Keratinocyte (primary cell): ENCODE data around the gene DUSP16. TPM values are rescaled to one million over a fixed set of nuclear protein-coding genes. Genes with fewer than 3 reads are reported as not detected.

Experiments
- DNase-seq: peaks from one replicate; pipeline ENCODE4 v3.0.0-alpha.2; 2011; ENCODE audit warnings: low read depth, missing footprints, low spot score
- FAIRE-seq: peaks from 2 replicates; lab custom pipeline; 2011; peaks lifted over from hg19 to GRCh38; lab: Jason Lieb, UNC
- H2AFZ ChIP-seq: 2 replicates; pipeline ENCODE4 v1.6.0; 2012; ENCODE audit warnings: low read length, control low read depth, inconsistent platforms; ENCODE audit not compliant: control insufficient read depth
- H3K27ac ChIP-seq: 2 replicates; pipeline ENCODE4 v1.5.1; 2011; ENCODE audit warnings: low read length; ENCODE audit not compliant: control insufficient read depth, insufficient read depth
- H3K27me3 ChIP-seq: 3 replicates; pipeline ENCODE4 v1.6.0; 2011; ENCODE audit warnings: low read length; ENCODE audit not compliant: control insufficient read depth, insufficient read depth; ENCODE audit errors: extremely low read depth
- H3K36me3 ChIP-seq, 2 experiments: 2 replicates in 1 of 2; 3 replicates in 1 of 2; pipeline ENCODE4 v1.5.1; 2011; ENCODE audit warnings: low read length in 2 of 2, mild to moderate bottlenecking in 1 of 2; ENCODE audit not compliant: control insufficient read depth in 2 of 2, insufficient read depth in 2 of 2; ENCODE audit errors: extremely low read depth in 1 of 2
- H3K4me1 ChIP-seq: 3 replicates; pipeline ENCODE4 v1.5.1; 2011; ENCODE audit warnings: low read length; ENCODE audit not compliant: control insufficient read depth, insufficient read depth; ENCODE audit errors: extremely low read depth
- H3K4me2 ChIP-seq: 3 replicates; pipeline ENCODE4 v1.6.0; 2011; ENCODE audit warnings: low read depth, low read length; ENCODE audit not compliant: control insufficient read depth, insufficient read depth; ENCODE audit errors: extremely low read depth
- H3K4me3 ChIP-seq, 3 experiments: fragments of 200-600 bp in 1 of 3; sonication (generic) in 1 of 3; 2 replicates in 2 of 3; 3 replicates in 1 of 3; pipeline ENCODE4 v1.5.1; 2011 to 2016; ENCODE audit warnings: low read length in 3 of 3, mild to moderate bottlenecking in 3 of 3, control low read depth in 2 of 3, inconsistent platforms in 1 of 3, low read depth in 1 of 3, mixed read lengths in 1 of 3, mixed run types in 1 of 3, moderate library complexity in 1 of 3; ENCODE audit not compliant: control insufficient read depth in 2 of 3, insufficient read depth in 2 of 3; ENCODE audit errors: extremely low read depth in 1 of 3
- H3K79me2 ChIP-seq: 2 replicates; pipeline ENCODE4 v1.6.0; 2012; ENCODE audit warnings: low read length; ENCODE audit not compliant: control insufficient read depth, insufficient read depth
- H3K9ac ChIP-seq: 3 replicates; pipeline ENCODE4 v1.6.0; 2011; ENCODE audit warnings: low read length; ENCODE audit not compliant: control insufficient read depth, insufficient read depth; ENCODE audit errors: extremely low read depth
- H3K9me1 ChIP-seq: 3 replicates; pipeline ENCODE4 v1.6.0; 2011; ENCODE audit warnings: low read length; ENCODE audit not compliant: control insufficient read depth, insufficient read depth; ENCODE audit errors: extremely low read depth
- H3K9me3 ChIP-seq: 2 replicates; pipeline ENCODE4 v1.5.1; 2012; ENCODE audit warnings: low read depth, low read length; ENCODE audit not compliant: control insufficient read depth
- H4K20me1 ChIP-seq: 3 replicates; pipeline ENCODE4 v1.6.0; 2011; ENCODE audit warnings: low read length; ENCODE audit not compliant: control insufficient read depth, insufficient read depth; ENCODE audit errors: extremely low read depth
- EZH2 ChIP-seq: IDR thresholded peaks from one replicate; pipeline ENCODE4 v1.6.1; 2012; ENCODE audit warnings: inconsistent platforms, mild to moderate bottlenecking, low read length, moderate library complexity
- dilution Hi-C: fragments of 300-500 bp; cut with MboI; formaldehyde crosslinking; loops from one replicate; pipeline ENCODE4 v1.7.0; 2020; ENCODE audit warnings: low sequenced_read_pairs; ENCODE audit not compliant: extremely low pct_ligation_motif_present
- polyA plus RNA-seq, 5 experiments: library from polyadenylated mRNA; depleted of rRNA in 3 of 5; stranded (reverse) in 3 of 5; stranded (forward) in 1 of 5; unstranded in 1 of 5; fragments of >200 nt; gene quantifications; 1 replicate in 1 of 5; 2 replicates in 3 of 5; 3 replicates in 1 of 5; pipeline versions ENCODE4 v1.2.1 to v1.2.3, GENCODE V29; 2011 to 2012; ENCODE audit warnings: missing spikeins in 2 of 5, low read depth in 1 of 5, low replicate concordance in 1 of 5
- TF ChIP-seq, protein P1 (sequence below), 3 experiments: IDR thresholded peaks in 1 of 3; conservative IDR thresholded peaks in 1 of 3; optimal IDR thresholded peaks in 1 of 3; 2 replicates in 2 of 3; 3 replicates in 1 of 3; pipeline versions ENCODE3 to v1.5.1; 2011; ENCODE audit warnings: low read length in 3 of 3, mild to moderate bottlenecking in 3 of 3, moderate library complexity in 2 of 3, control low read depth in 1 of 3, inconsistent platforms in 1 of 3; ENCODE audit not compliant: insufficient read depth in 2 of 3; ENCODE audit errors: extremely low read depth in 1 of 3

Gene DUSP16
- polyA plus RNA-seq, 1 donor (not counting 4 experiments of a cell fraction or from before 2014, with no cell fraction given), result 9.3 TPM

DNA sequence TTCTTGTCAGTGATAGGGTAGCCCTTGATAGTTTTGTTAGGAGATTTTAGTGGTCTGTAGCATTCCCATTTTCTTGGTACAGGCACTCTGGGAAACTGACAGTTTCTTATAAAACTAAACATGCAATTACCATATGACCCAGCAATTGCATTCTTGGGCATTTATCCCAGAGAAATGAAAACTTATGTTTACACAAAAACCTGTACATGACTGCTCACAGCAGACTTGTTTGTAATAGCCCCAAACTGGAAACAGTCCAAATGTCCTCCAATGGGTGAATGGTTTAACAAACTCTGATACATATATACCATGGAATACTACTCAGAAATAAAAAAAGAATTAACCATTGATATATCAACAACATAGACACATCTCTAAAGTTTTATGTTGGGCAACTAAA lies 130.3 kb downstream of the DUSP16 start:
- peak; percentile 56 for FAIRE-seq
- H3K27me3 ChIP-seq, result no peaks in the 10 kb centered on the region
- no peaks in the 10 kb centered on the region for H3K79me2 ChIP-seq
- no peak overlapping the region for H3K4me3 ChIP-seq
- H2AFZ ChIP-seq, result no peak overlapping the region
- DNase-seq, result no peak
- H3K4me2 ChIP-seq, result no peak overlapping the region
- H3K4me1 ChIP-seq, result peaks cover 47% of the 10 kb centered on the region
- no peak overlapping the region for H3K9ac ChIP-seq
- no peaks in the 10 kb centered on the region for H4K20me1 ChIP-seq
- no peaks in the 10 kb centered on the region for H3K9me3 ChIP-seq
- dilution Hi-C loops, result no loop called here
- no peaks in the 10 kb centered on the region for H3K9me1 ChIP-seq
- H3K27ac ChIP-seq, result peak overlapping the region; percentile 50
- peaks cover 0 to 2% of the 10 kb centered on the region in 2 experiments for H3K36me3 ChIP-seq
- TF ChIP-seq EZH2, result no peak
- TF ChIP-seq, protein P1, sequence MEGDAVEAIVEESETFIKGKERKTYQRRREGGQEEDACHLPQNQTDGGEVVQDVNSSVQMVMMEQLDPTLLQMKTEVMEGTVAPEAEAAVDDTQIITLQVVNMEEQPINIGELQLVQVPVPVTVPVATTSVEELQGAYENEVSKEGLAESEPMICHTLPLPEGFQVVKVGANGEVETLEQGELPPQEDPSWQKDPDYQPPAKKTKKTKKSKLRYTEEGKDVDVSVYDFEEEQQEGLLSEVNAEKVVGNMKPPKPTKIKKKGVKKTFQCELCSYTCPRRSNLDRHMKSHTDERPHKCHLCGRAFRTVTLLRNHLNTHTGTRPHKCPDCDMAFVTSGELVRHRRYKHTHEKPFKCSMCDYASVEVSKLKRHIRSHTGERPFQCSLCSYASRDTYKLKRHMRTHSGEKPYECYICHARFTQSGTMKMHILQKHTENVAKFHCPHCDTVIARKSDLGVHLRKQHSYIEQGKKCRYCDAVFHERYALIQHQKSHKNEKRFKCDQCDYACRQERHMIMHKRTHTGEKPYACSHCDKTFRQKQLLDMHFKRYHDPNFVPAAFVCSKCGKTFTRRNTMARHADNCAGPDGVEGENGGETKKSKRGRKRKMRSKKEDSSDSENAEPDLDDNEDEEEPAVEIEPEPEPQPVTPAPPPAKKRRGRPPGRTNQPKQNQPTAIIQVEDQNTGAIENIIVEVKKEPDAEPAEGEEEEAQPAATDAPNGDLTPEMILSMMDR (optimal IDR thresholded peaks at IDR 0.05 in 1 of 3, IDR thresholded peaks at IDR 0.05 in 1 of 3, conservative IDR thresholded peaks at IDR 0.05 in 1 of 3; ENCODE audit: extremely low read depth in 1 of 3, insufficient read depth in 2 of 3, low read length in 3 of 3), result no peak

- peak; percentile 95 for FAIRE-seq
- Histone ChIP-seq H3K9ac (peak overlapping the region; percentile 81), H2AFZ (peak overlapping the region; percentile 0), H3K4me1 (peaks cover 47% of the 10 kb centered on the region), H3K4me3 (peak overlapping the region in 2 of 3 experiments; percentile 13 to 16), H3K27ac (peak overlapping the region; percentile 97), H3K27me3 (no peaks in the 10 kb centered on the region), H3K9me1 (no peaks in the 10 kb centered on the region), H3K36me3 (no peaks in the 10 kb centered on the region), H3K4me2 (peak overlapping the region; percentile 67), H4K20me1 (no peaks in the 10 kb centered on the region), H3K9me3 (no peaks in the 10 kb centered on the region), H3K79me2 (no peaks in the 10 kb centered on the region)
- TF ChIP-seq EZH2, result no peak
- TF ChIP-seq, protein P1 (optimal IDR thresholded peaks at IDR 0.05 in 1 of 3, IDR thresholded peaks at IDR 0.05 in 1 of 3, conservative IDR thresholded peaks at IDR 0.05 in 1 of 3; ENCODE audit: extremely low read depth in 1 of 3, insufficient read depth in 2 of 3, low read length in 3 of 3), result no peak
- peak; percentile 91 for DNase-seq
- dilution Hi-C loops, result no loop called here
These were observed 133.6 kb downstream of the DUSP16 start for GRCh38 chr12:12428961-12429657.
